HEK293 (cell line): ENCODE results near the gene YAF2.

Experiments used
- BCL11B ChIP-seq: fragments of 450-650 bp; formaldehyde crosslinking; IDR thresholded peaks from 2 replicates; pipeline ENCODE4 v1.5.1; 2016; ENCODE audit warnings: low read depth, missing biosample characterization, missing genetic modification characterization
- GLIS2 ChIP-seq: fragments of 450-650 bp; formaldehyde crosslinking; IDR thresholded peaks from 2 replicates; pipeline ENCODE4 v1.5.1; 2016; ENCODE audit warnings: missing biosample characterization, missing genetic modification characterization
- KLF10 ChIP-seq: fragments of 450-650 bp; IDR thresholded peaks from 2 replicates; pipeline ENCODE4 v1.5.1; 2018; ENCODE audit warnings: missing biosample characterization, mild to moderate bottlenecking, missing genetic modification characterization
- KLF16 ChIP-seq: fragments of 450-650 bp; formaldehyde crosslinking; IDR thresholded peaks from 2 replicates; pipeline ENCODE4 v1.5.1; 2017; ENCODE audit warnings: missing biosample characterization, missing genetic modification characterization
- PRDM1 ChIP-seq: fragments of 450-650 bp; formaldehyde crosslinking; IDR thresholded peaks from 2 replicates; pipeline ENCODE4; 2016; ENCODE audit warnings: missing biosample characterization, missing genetic modification characterization
- SALL2 ChIP-seq: fragments of 450-650 bp; formaldehyde crosslinking; IDR thresholded peaks from 2 replicates; pipeline ENCODE4 v1.5.0; 2017; ENCODE audit warnings: missing biosample characterization, mild to moderate bottlenecking, missing genetic modification characterization, borderline replicate concordance
- TSHZ1 ChIP-seq: fragments of 450-650 bp; formaldehyde crosslinking; IDR thresholded peaks from 2 replicates; pipeline ENCODE4 v1.5.1; 2016; ENCODE audit warnings: missing biosample characterization, missing genetic modification characterization, borderline replicate concordance
- ZBTB1 ChIP-seq: fragments of 450-650 bp; formaldehyde crosslinking; IDR thresholded peaks from 2 replicates; pipeline ENCODE4 v1.5.1; 2016; ENCODE audit warnings: missing biosample characterization, missing genetic modification characterization
- ZBTB20 ChIP-seq: fragments of 450-650 bp; formaldehyde crosslinking; IDR thresholded peaks from 2 replicates; pipeline ENCODE4 v1.5.1; 2016; ENCODE audit warnings: missing biosample characterization, missing genetic modification characterization
- ZEB2 ChIP-seq: fragments of 450-650 bp; formaldehyde crosslinking; IDR thresholded peaks from 2 replicates; pipeline ENCODE4 v1.5.1; 2016; ENCODE audit warnings: missing biosample characterization, missing genetic modification characterization
- ZNF132 ChIP-seq: fragments of 450-650 bp; formaldehyde crosslinking; IDR thresholded peaks from 2 replicates; pipeline ENCODE4 v1.5.1; 2017; ENCODE audit warnings: missing biosample characterization, missing genetic modification characterization, borderline replicate concordance
- ZNF211 ChIP-seq: fragments of 450-650 bp; formaldehyde crosslinking; IDR thresholded peaks from 2 replicates; pipeline ENCODE4 v1.5.1; 2016; ENCODE audit warnings: low read depth, missing biosample characterization, missing genetic modification characterization
- ZNF214 ChIP-seq: fragments of 450-650 bp; formaldehyde crosslinking; IDR thresholded peaks from 2 replicates; pipeline ENCODE4 v1.5.1; 2017; ENCODE audit warnings: missing biosample characterization, mild to moderate bottlenecking, missing genetic modification characterization, borderline replicate concordance
- ZNF416 ChIP-seq: fragments of 450-650 bp; formaldehyde crosslinking; IDR thresholded peaks from 2 replicates; pipeline ENCODE4 v1.5.1; 2016; ENCODE audit warnings: missing biosample characterization, missing genetic modification characterization
- ZNF433 ChIP-seq: fragments of 450-650 bp; formaldehyde crosslinking; IDR thresholded peaks from 2 replicates; pipeline ENCODE4 v1.5.1; 2016; ENCODE audit warnings: missing biosample characterization, missing genetic modification characterization, low read depth
- ZNF449 ChIP-seq: fragments of 450-650 bp; formaldehyde crosslinking; IDR thresholded peaks from 2 replicates; pipeline ENCODE4 v1.5.1; 2017; ENCODE audit warnings: missing biosample characterization, mild to moderate bottlenecking, missing genetic modification characterization, moderate library complexity
- ZNF488 ChIP-seq: fragments of 450-650 bp; formaldehyde crosslinking; IDR thresholded peaks from 2 replicates; pipeline ENCODE4 v1.5.1; 2016; ENCODE audit warnings: missing biosample characterization, missing genetic modification characterization
- ZNF518A ChIP-seq: fragments of 450-650 bp; formaldehyde crosslinking; conservative IDR thresholded peaks from 2 replicates; pipeline ENCODE4 v1.5.1; 2016; ENCODE audit warnings: low read depth, missing biosample characterization, missing genetic modification characterization
- ZNF530 ChIP-seq: fragments of 450-650 bp; formaldehyde crosslinking; IDR thresholded peaks from 2 replicates; pipeline ENCODE4 v1.5.1; 2016; ENCODE audit warnings: low read depth, missing biosample characterization, missing genetic modification characterization
- ZNF544 ChIP-seq: fragments of 450-650 bp; formaldehyde crosslinking; IDR thresholded peaks from 2 replicates; pipeline ENCODE4 v1.5.0; 2017; ENCODE audit warnings: missing biosample characterization, missing genetic modification characterization
- ZNF558 ChIP-seq: fragments of 450-650 bp; formaldehyde crosslinking; IDR thresholded peaks from 2 replicates; pipeline ENCODE4 v1.5.1; 2016; ENCODE audit warnings: missing biosample characterization, missing genetic modification characterization
- ZNF561 ChIP-seq: fragments of 450-650 bp; IDR thresholded peaks from 2 replicates; pipeline ENCODE4 v1.5.1; 2018; ENCODE audit warnings: missing biosample characterization, missing genetic modification characterization, borderline replicate concordance
- ZNF621 ChIP-seq: fragments of 450-650 bp; formaldehyde crosslinking; IDR thresholded peaks from 2 replicates; pipeline ENCODE4 v1.5.1; 2017; ENCODE audit warnings: missing biosample characterization, missing genetic modification characterization
- ZNF660 ChIP-seq: fragments of 450-650 bp; IDR thresholded peaks from 2 replicates; pipeline ENCODE4 v1.5.1; 2018; ENCODE audit warnings: missing biosample characterization, mild to moderate bottlenecking, missing genetic modification characterization
- ZNF670 ChIP-seq: fragments of 450-650 bp; formaldehyde crosslinking; IDR thresholded peaks from 2 replicates; pipeline ENCODE4 v1.5.1; 2016; ENCODE audit warnings: missing biosample characterization, missing genetic modification characterization, low read depth
- ZNF704 ChIP-seq: fragments of 450-650 bp; formaldehyde crosslinking; IDR thresholded peaks from 2 replicates; pipeline ENCODE4 v1.5.1; 2016; ENCODE audit warnings: missing biosample characterization, missing genetic modification characterization
- ZNF791 ChIP-seq: fragments of 450-650 bp; formaldehyde crosslinking; IDR thresholded peaks from 2 replicates; pipeline ENCODE4 v1.5.1; 2016; ENCODE audit warnings: missing biosample characterization, missing genetic modification characterization
- ZNF837 ChIP-seq: fragments of 450-650 bp; formaldehyde crosslinking; IDR thresholded peaks from 2 replicates; pipeline ENCODE4 v1.5.1; 2016; ENCODE audit warnings: missing biosample characterization, missing genetic modification characterization

The YAF2 gene

GRCh38 chr12:42144408-42145196, 93.4 kb downstream of the YAF2 start, which contains the start of gene GXYLT1 (continued):
- TF ChIP-seq ZNF132 (tag by site-specific recombination) (no peak), ZNF416 (no peak), TSHZ1 (no peak), ZEB2 (tag by site-specific recombination) (peak; percentile 57; the same call in 1 of the 2 replicates), ZNF791 (tag by site-specific recombination) (no peak), ZNF530 (tag by site-specific recombination) (no peak), ZNF544 (tag by site-specific recombination) (no peak), ZNF621 (tag by site-specific recombination) (no peak), ZNF561 (peak; percentile 90), ZBTB20 (tag by site-specific recombination) (peak; percentile 54; the same call in 1 of the 2 replicates), ZNF670 (tag by site-specific recombination) (no peak), ZNF558 (tag by site-specific recombination) (no peak), ZBTB1 (tag by site-specific recombination) (no peak), SALL2 (tag by site-specific recombination) (no peak), ZNF704 (tag by site-specific recombination) (no peak), ZNF449 (tag by site-specific recombination) (no peak), ZNF211 (tag by site-specific recombination) (no peak), ZNF488 (tag by site-specific recombination) (no peak), KLF16 (tag by site-specific recombination) (peak; percentile 67; the same call in 1 of the 2 replicates), ZNF837 (tag by site-specific recombination) (no peak), ZNF433 (tag by site-specific recombination) (no peak), BCL11B (tag by site-specific recombination) (peak; percentile 79; the same call in 1 of the 2 replicates), GLIS2 (tag by site-specific recombination) (peak; percentile 62; the same call in 1 of the 2 replicates), ZNF518A (tag by site-specific recombination) (no peak), ZNF214 (tag by site-specific recombination) (no peak), ZNF660 (peak; percentile 66; the same call in 1 of the 2 replicates), KLF10 (tag by site-specific recombination) (0 out of 2 replicates have a peak, but pooled peaks have one; percentile 54), PRDM1 (tag by site-specific recombination) (no peak)
